Type B pancreatic cell (in vitro differentiated cells): ENCODE measurements around the gene EFNB1. TPM values are rescaled to one million over a fixed set of nuclear protein-coding genes. Genes with fewer than 3 reads are reported as not detected.

Experiments used
- DNase-seq: peaks from one replicate; pipeline ENCODE4 v3.0.0; 2021; ENCODE audit warnings: mixed read lengths; ENCODE audit not compliant: unreplicated experiment; ENCODE audit errors: extremely low spot score
- H3K27ac Mint-ChIP-seq: 2 replicates; pipeline ENCODE4 v1.8.0; 2021; ENCODE audit warnings: mild to moderate bottlenecking, mixed read lengths
- H3K27me3 Mint-ChIP-seq: 2 replicates; pipeline ENCODE4 v1.8.0; 2021; ENCODE audit warnings: mixed read lengths
- H3K36me3 Mint-ChIP-seq: 2 replicates; pipeline ENCODE4 v1.8.0; 2021; ENCODE audit warnings: mixed read lengths
- H3K4me1 Mint-ChIP-seq: one replicate; pipeline ENCODE4 v1.8.0; 2021; ENCODE audit warnings: mixed read lengths; ENCODE audit not compliant: unreplicated experiment
- H3K4me3 Mint-ChIP-seq: 2 replicates; pipeline ENCODE4 v1.8.0; 2021; ENCODE audit warnings: mild to moderate bottlenecking, mixed read lengths
- H3K9me3 Mint-ChIP-seq: 2 replicates; pipeline ENCODE4 v1.8.0; 2021; ENCODE audit warnings: mixed read lengths
- CTCF ChIP-seq: fragments of 200-600 bp; sonication (generic); conservative IDR thresholded peaks from 2 replicates; pipeline ENCODE4 v1.5.0; 2021; ENCODE audit warnings: antibody characterized with exemption, mild to moderate bottlenecking
- total RNA-seq: library from RNA; stranded (reverse); gene quantifications from 2 replicates; pipeline ENCODE4 v1.2.1, GENCODE V29; 2021; ENCODE audit warnings: low replicate concordance

The EFNB1 gene
- total RNA-seq, 1 donor from 2014 or later = 63.7 TPM

DNA sequence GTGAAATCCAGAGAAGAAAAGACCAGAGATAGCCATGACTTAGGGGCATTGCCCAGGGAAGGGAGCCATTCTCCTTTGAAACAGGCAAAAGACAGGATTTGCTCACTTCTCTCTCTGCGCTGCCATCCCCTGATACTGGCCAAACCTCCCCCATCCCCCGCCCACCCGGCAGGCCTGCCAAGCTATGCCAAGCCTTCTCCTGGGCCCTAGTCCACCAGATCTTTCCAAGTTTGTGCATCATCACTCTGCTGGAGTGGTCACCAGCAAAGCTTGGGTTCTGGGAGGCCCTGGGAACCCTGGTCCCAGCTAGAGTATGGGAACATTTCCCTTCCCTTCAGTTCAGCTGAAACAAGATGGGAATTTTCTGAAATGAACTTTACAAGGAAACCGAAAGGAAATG is 18.4 kb downstream of the EFNB1 start:
- no peak for TF ChIP-seq CTCF
- Mint-ChIP-seq H3K9me3 (no peaks in the 10 kb centered on the region), H3K4me1 (peaks cover 7% of the 10 kb centered on the region), H3K27ac (no peak overlapping the region), H3K27me3 (no peaks in the 10 kb centered on the region), H3K4me3 (no peak overlapping the region), H3K36me3 (no peaks in the 10 kb centered on the region)
- DNase-seq = no peak

DNA sequence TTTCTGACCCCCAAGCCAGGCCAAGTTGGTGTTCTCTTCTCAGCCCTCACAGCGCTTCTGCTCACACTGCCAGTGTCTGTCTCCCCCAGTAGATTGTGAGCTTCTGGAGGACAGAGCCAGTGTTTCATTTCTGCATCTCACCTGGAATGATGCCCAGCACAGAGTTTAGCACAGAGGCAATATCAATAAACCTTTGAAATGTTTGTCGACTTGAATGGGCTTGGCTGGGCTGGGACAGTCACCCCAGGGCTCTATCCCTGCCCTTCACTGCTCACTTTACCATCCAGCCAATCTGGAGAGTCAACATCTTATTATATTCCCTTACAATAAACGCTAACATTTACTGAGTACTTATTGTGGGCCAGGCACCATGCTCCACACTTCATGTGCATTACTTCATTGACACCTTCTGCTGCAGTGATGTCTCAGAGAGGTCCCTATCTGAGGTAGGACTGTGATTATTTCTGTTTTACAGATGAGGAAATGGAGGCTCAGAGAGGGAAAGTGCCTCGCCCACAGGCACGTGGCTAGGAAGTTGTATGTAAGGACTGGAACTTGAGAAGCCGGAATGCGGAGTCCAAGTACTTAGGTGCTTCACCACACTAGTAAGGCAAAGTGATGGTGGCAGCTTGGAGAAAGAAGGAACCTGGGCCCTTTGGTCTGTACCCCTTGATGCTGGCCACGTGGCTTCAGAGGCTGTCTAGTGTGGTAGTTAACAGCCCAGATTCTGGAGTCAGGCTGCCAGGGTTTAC is 19.5 kb downstream of the EFNB1 start:
- no peak for DNase-seq
- TF ChIP-seq CTCF = no peak
- H3K4me3 Mint-ChIP-seq = no peak overlapping the region
- no peaks in the 10 kb centered on the region for H3K36me3 Mint-ChIP-seq
- peaks cover 8% of the 10 kb centered on the region for H3K4me1 Mint-ChIP-seq
- no peaks in the 10 kb centered on the region for H3K27me3 Mint-ChIP-seq
- no peak overlapping the region for H3K27ac Mint-ChIP-seq
- no peaks in the 10 kb centered on the region for H3K9me3 Mint-ChIP-seq

- no peak for TF ChIP-seq CTCF
- no peak overlapping the region for H3K4me3 Mint-ChIP-seq
- no peaks in the 10 kb centered on the region for H3K27me3 Mint-ChIP-seq
- peaks cover 12% of the 10 kb centered on the region for H3K4me1 Mint-ChIP-seq
- no peaks in the 10 kb centered on the region for H3K9me3 Mint-ChIP-seq
- H3K27ac Mint-ChIP-seq = no peak overlapping the region
- DNase-seq = no peak
- H3K36me3 Mint-ChIP-seq = no peaks in the 10 kb centered on the region
These were observed 22.3 kb downstream of the EFNB1 start for GRCh38 chrX:68851082-68851481.

GRCh38 chrX:68852046-68852445 is 23.2 kb downstream of the EFNB1 start:
- no peak for DNase-seq
- no peaks in the 10 kb centered on the region for H3K36me3 Mint-ChIP-seq
- H3K9me3 Mint-ChIP-seq = no peaks in the 10 kb centered on the region
- H3K27me3 Mint-ChIP-seq = no peaks in the 10 kb centered on the region
- TF ChIP-seq CTCF = no peak
- no peak overlapping the region for H3K27ac Mint-ChIP-seq
- peaks cover 15% of the 10 kb centered on the region for H3K4me1 Mint-ChIP-seq
- H3K4me3 Mint-ChIP-seq = no peak overlapping the region

DNA sequence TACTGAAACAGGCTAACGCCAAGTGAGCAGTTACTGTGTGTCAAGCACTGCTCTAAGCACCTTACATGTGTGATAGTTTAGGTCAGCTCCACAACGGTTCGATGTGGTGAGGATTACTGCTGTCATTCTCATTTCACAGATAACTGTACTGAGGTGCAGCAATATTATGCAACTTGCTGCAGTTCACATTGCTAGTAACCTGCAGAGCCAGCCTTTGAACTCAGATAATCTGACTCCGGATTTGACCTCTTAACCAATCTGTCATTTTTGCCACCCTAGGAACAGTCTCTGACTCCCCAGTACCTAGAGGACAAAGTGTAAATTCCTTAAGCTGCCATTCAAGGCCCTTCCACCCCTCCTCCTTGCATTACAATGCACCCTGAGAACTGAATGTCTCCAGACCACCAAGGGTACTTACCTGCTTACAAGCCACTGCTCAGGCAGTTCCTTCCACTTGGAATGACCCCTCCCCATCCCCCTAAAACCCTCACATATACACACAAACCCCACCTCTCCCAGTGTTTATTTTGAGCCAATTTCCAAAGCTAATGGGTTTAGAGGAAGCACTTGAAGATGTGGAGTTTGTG is 24.9 kb downstream of the EFNB1 start:
- peaks cover 15% of the 10 kb centered on the region for H3K4me1 Mint-ChIP-seq
- TF ChIP-seq CTCF = no peak
- no peak overlapping the region for H3K27ac Mint-ChIP-seq
- H3K4me3 Mint-ChIP-seq = no peak overlapping the region
- DNase-seq = no peak
- no peaks in the 10 kb centered on the region for H3K36me3 Mint-ChIP-seq
- no peaks in the 10 kb centered on the region for H3K27me3 Mint-ChIP-seq
- H3K9me3 Mint-ChIP-seq = no peaks in the 10 kb centered on the region
